OCI-LY7 (cell line): ENCODE measurements around the gene NBEAL1. TPM values are rescaled to one million over a fixed set of nuclear protein-coding genes. Genes with fewer than 3 reads are reported as not detected.

ENCODE experiments used
- BruUV-seq: library from RNA; stranded (reverse); fragments of 400-500 nt; replicated peaks from 2 replicates; lab custom pipeline; 2021; lab: Mats Ljungman, UMichigan
- CTCF ChIA-PET: fragments of 300-600 bp; sonication (Branson Sonifier 250); formaldehyde crosslinking; loops from one replicate; lab custom pipeline; 2022; ENCODE audit warnings: antibody characterized with exemption; ENCODE audit not compliant: unreplicated experiment; lab: Charles Lee
- POLR2A ChIA-PET: fragments of 300-600 bp; sonication (Branson Sonifier 250); formaldehyde crosslinking; loops from one replicate; lab custom pipeline; 2022; ENCODE audit warnings: antibody characterized with exemption; lab: Charles Lee
- DNase-seq: peaks from one replicate; pipeline ENCODE4 v3.0.0-alpha.2; 2015; ENCODE audit warnings: low spot score
- H2AFZ ChIP-seq: fragments of 200-600 bp; sonication (generic), shearing (Covaris generic); 2 replicates; pipeline ENCODE4 v1.6.1; 2014; ENCODE audit warnings: mild to moderate bottlenecking, antibody characterized with exemption, low read length, moderate library complexity
- H3K27ac ChIP-seq: fragments of 200-600 bp; sonication (generic); 2 replicates; pipeline ENCODE4 v1.5.1; 2014; ENCODE audit warnings: mixed run types, low read depth, mild to moderate bottlenecking, moderate library complexity, low read length, inconsistent platforms; ENCODE audit not compliant: poor library complexity, severe bottlenecking
- H3K36me3 ChIP-seq: fragments of 200-600 bp; sonication (generic); 2 replicates; pipeline ENCODE4 v1.6.1; 2014; ENCODE audit warnings: mild to moderate bottlenecking, antibody characterized with exemption, low read length, moderate library complexity, mixed read lengths; ENCODE audit not compliant: insufficient read depth
- H3K4me1 ChIP-seq: fragments of 200-600 bp; sonication (generic); 2 replicates; pipeline ENCODE4 v1.5.1; 2014; ENCODE audit warnings: mild to moderate bottlenecking, low read length; ENCODE audit not compliant: insufficient read depth, poor library complexity, severe bottlenecking
- H3K4me2 ChIP-seq: fragments of 200-600 bp; sonication (generic); 2 replicates; pipeline ENCODE4 v1.6.1; 2014; ENCODE audit warnings: mild to moderate bottlenecking, low read length
- H3K4me3 ChIP-seq: fragments of 200-600 bp; sonication (generic); 2 replicates; pipeline ENCODE4 v1.5.1; 2014; ENCODE audit warnings: mild to moderate bottlenecking, low read depth, low read length; ENCODE audit not compliant: poor library complexity, severe bottlenecking
- H3K79me2 ChIP-seq: fragments of 200-600 bp; sonication (generic); 2 replicates; pipeline ENCODE4 v1.6.1; 2016; ENCODE audit warnings: low read depth, mild to moderate bottlenecking, low read length, moderate library complexity, mixed read lengths; ENCODE audit not compliant: insufficient read depth
- H3K9me2 ChIP-seq: fragments of 200-600 bp; sonication (generic); 2 replicates; pipeline ENCODE4 v1.6.1; 2016; ENCODE audit warnings: mild to moderate bottlenecking, low read length, mixed read lengths; ENCODE audit not compliant: insufficient read depth
- H3K9me3 ChIP-seq: fragments of 200-600 bp; sonication (generic); 2 replicates; pipeline ENCODE4 v1.6.1; 2014; ENCODE audit warnings: mild to moderate bottlenecking, mixed run types, low read length, mixed read lengths
- H4K20me1 ChIP-seq: fragments of 200-600 bp; sonication (generic); 2 replicates; pipeline ENCODE4 v1.6.1; 2014; ENCODE audit warnings: mild to moderate bottlenecking, antibody characterized with exemption, low read length, moderate library complexity, mixed read lengths; ENCODE audit not compliant: insufficient read depth
- EZH2phosphoT487 ChIP-seq: fragments of 200-600 bp; sonication (generic); IDR thresholded peaks from 2 replicates; pipeline ENCODE4 v1.6.1; 2018; ENCODE audit warnings: low read depth, borderline replicate concordance, mild to moderate bottlenecking, mixed run types, antibody characterized with exemption, low read length, moderate library complexity, mixed read lengths
- intact Hi-C: fragments of 100-400 bp; cut with micrococcal nuclease; formaldehyde crosslinking; loops from one replicate; pipeline ENCODE4 v1.10.0; 2022; ENCODE audit not compliant: unreplicated experiment
- total RNA-seq, 2 experiments: library from RNA; depleted of rRNA in 1 of 2; stranded (reverse); fragments of >200 nt in 1 of 2; shearing (Covaris generic) in 1 of 2; gene quantifications; 2 replicates each; pipeline ENCODE4 v1.2.3, GENCODE V29; 2014 to 2022
- TF ChIP-seq, protein P1 (sequence below): fragments of 200-600 bp; sonication (generic); conservative IDR thresholded peaks from 2 replicates; pipeline ENCODE4 v1.5.1; 2014; ENCODE audit warnings: mild to moderate bottlenecking, antibody characterized with exemption, low read length, moderate library complexity, mixed read lengths

NBEAL1 gene
- total RNA-seq, 2 experiments from 2014 or later, result 5.9 to 10.4 TPM

DNA sequence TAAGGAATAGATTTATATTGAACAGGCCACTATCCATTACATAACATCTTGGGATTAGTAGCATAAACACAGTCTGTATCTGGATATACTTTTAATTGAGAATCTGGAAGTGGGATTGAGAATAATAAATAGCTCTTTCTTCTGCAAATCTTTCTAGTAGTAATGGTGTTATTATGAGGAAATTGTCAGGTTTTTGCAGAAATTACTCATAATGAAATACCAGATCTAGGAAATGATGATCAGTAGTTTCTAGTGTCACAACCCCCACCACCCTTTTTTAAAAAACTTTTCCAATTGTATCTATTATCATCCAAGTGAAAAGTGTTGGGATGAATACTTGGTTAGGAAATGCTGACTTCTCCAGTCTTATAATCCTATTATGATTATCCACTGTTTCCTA lies 18.7 kb downstream of the NBEAL1 start:
- BruUV-seq, result no TSS peak
- no peak for DNase-seq
- Histone ChIP-seq H3K27ac (no peak overlapping the region), H3K4me3 (no peak overlapping the region), H3K79me2 (no peaks in the 10 kb centered on the region), H3K4me2 (no peak overlapping the region), H3K36me3 (no peaks in the 10 kb centered on the region), H4K20me1 (no peaks in the 10 kb centered on the region), H2AFZ (no peak overlapping the region), H3K9me3 (no peaks in the 10 kb centered on the region), H3K9me2 (no peaks in the 10 kb centered on the region), H3K4me1 (no peaks in the 10 kb centered on the region)
- no peak for TF ChIP-seq EZH2phosphoT487
- TF ChIP-seq, protein P1, sequence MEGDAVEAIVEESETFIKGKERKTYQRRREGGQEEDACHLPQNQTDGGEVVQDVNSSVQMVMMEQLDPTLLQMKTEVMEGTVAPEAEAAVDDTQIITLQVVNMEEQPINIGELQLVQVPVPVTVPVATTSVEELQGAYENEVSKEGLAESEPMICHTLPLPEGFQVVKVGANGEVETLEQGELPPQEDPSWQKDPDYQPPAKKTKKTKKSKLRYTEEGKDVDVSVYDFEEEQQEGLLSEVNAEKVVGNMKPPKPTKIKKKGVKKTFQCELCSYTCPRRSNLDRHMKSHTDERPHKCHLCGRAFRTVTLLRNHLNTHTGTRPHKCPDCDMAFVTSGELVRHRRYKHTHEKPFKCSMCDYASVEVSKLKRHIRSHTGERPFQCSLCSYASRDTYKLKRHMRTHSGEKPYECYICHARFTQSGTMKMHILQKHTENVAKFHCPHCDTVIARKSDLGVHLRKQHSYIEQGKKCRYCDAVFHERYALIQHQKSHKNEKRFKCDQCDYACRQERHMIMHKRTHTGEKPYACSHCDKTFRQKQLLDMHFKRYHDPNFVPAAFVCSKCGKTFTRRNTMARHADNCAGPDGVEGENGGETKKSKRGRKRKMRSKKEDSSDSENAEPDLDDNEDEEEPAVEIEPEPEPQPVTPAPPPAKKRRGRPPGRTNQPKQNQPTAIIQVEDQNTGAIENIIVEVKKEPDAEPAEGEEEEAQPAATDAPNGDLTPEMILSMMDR, result no peak
- intact Hi-C loops, result no loop called here
- ChIA-PET CTCF (no interaction called here), POLR2A (interaction anchor here (0.9 kb wide), 1 partner anchor 10 kb away, joined by 3 read pairs; no protein-coding TSS in a partner anchor)

DNA sequence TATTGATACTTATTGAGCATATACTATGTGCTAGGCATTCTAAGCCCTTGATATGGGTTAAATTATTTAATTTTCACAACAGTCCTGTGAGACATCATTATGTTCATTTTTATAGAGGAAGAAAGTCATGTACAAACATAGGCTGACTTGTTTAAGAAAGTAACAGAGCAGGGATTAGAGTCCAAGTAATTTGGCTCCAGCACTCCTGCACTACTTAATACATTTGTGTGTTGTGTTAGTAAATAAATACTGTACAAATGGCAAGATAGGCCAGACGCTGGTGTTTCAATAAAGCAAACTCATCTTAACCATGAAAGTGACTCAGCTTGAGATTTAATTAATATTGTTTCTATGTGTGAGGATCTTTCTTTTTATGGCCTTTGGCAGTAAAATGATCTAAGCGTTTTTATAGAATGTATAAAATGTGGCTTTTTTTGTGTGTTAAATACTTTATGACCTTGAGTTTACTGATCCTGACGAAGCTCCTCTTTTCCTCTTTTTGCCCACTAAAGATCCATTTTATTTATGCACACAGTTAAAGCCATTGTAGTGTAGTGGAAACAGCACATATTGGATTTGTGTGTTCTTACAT lies 21.3 kb downstream of the NBEAL1 start:
- no peak for TF ChIP-seq EZH2phosphoT487
- TF ChIP-seq, protein P1, result no peak
- POLR2A ChIA-PET, result interaction anchor here (0.6 kb wide), 2 partner anchors 81 to 1546 kb away, joined by 3 to 4 read pairs; no protein-coding TSS in a partner anchor
- intact Hi-C loops, result no loop called here

DNA sequence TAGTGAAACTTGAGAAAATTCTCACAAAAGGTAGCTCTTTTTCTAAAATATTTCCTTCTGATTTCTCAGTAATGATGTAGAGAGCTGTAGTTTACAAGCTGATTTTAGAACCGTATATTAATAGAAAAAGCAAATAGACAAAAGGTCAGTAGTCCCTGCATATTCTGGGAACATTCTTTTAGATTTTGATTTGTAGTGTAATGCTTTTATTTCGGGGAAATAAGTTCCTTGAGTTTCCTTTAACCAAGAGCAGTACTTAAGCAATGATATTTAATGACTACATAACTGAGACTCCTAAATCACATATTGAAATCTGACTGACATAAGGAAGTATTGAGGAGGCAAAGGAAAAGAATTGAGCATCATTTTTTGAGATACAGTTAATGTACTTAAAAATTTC lies 22.4 kb downstream of the NBEAL1 start:
- intact Hi-C loops, result no loop called here
- POLR2A ChIA-PET, result no interaction called here
- CTCF ChIA-PET, result no interaction called here

More for the DNA sequence above, 21.3 kb downstream of the NBEAL1 start:
- BruUV-seq, result no TSS peak
- no peak for DNase-seq
- Histone ChIP-seq H3K4me2 (no peak overlapping the region), H3K27ac (no peak overlapping the region), H3K9me3 (no peaks in the 10 kb centered on the region), H3K36me3 (no peaks in the 10 kb centered on the region), H3K9me2 (no peaks in the 10 kb centered on the region), H3K4me1 (no peaks in the 10 kb centered on the region), H3K79me2 (no peaks in the 10 kb centered on the region), H3K4me3 (no peak overlapping the region), H4K20me1 (no peaks in the 10 kb centered on the region), H2AFZ (no peak overlapping the region)
- CTCF ChIA-PET, result no interaction called here

More for the DNA sequence above, 22.4 kb downstream of the NBEAL1 start:
- Histone ChIP-seq H3K27ac (no peak overlapping the region), H3K4me1 (no peaks in the 10 kb centered on the region), H3K36me3 (no peaks in the 10 kb centered on the region), H3K9me3 (no peaks in the 10 kb centered on the region), H3K4me2 (no peak overlapping the region), H2AFZ (no peak overlapping the region), H3K79me2 (no peaks in the 10 kb centered on the region), H3K9me2 (no peaks in the 10 kb centered on the region), H3K4me3 (no peak overlapping the region), H4K20me1 (no peaks in the 10 kb centered on the region)
- BruUV-seq, result no TSS peak
- DNase-seq, result no peak
- TF ChIP-seq, protein P1, result no peak
- no peak for TF ChIP-seq EZH2phosphoT487
